ENCODE data around the gene SLC39A11. TPM values are rescaled to one million over a fixed set of nuclear protein-coding genes. Genes with fewer than 3 reads are reported as not detected.
"Not testable (repeated sequence)": the region's sequence is repeated elsewhere in the genome, so short reads cannot be mapped to it uniquely, and the experiment has no call there.

The SLC39A11 gene
- total RNA-seq, 1 experiment from 2014 or later: 15.8 TPM

- no peak for DNase-seq (ENCODE audit: low read depth in 1 of 2, low spot score in 2 of 2)
- Histone ChIP-seq H3K9me3 (replicated peaks) (no peaks in the 10 kb centered on the region; the same call in 1 of the 2 replicates), H3K36me3 (no peaks in the 10 kb centered on the region), H3K4me1 (replicated peaks) (no peaks in the 10 kb centered on the region), H3K27ac (no peak overlapping the region), H3K4me3 (no peak overlapping the region), H3K27me3 (replicated peaks) (no peaks in the 10 kb centered on the region; the same call in 1 of the 2 replicates)
Observed at GRCh38 chr17:73099511-73099910, 7.0 kb upstream of the SLC39A11 start.

GRCh38 chr17:73098919-73099318 is 6.4 kb upstream of the SLC39A11 start:
- Histone ChIP-seq H3K36me3 (no peaks in the 10 kb centered on the region), H3K4me3 (no peak overlapping the region), H3K4me1 (replicated peaks) (no peaks in the 10 kb centered on the region)

GRCh38 chr17:73097973-73098765 is 5.7 kb upstream of the SLC39A11 start:
- not testable (repeated sequence) for DNase-seq (ENCODE audit: low read depth in 1 of 2, low spot score in 2 of 2); H3K27ac ChIP-seq; H3K4me1 ChIP-seq (replicated peaks); H3K4me3 ChIP-seq; H3K36me3 ChIP-seq; H3K9me3 ChIP-seq (replicated peaks); H3K27me3 ChIP-seq (replicated peaks)

More at GRCh38 chr17:73098919-73099318, 6.4 kb upstream of the SLC39A11 start:
- Histone ChIP-seq H3K27ac (no peak overlapping the region), H3K9me3 (replicated peaks) (no peaks in the 10 kb centered on the region; the same call in 1 of the 2 replicates), H3K27me3 (replicated peaks) (no peaks in the 10 kb centered on the region; the same call in 1 of the 2 replicates)
- DNase-seq (ENCODE audit: low read depth in 1 of 2, low spot score in 2 of 2): no peak

GRCh38 chr17:73096866-73097265 is 4.4 kb upstream of the SLC39A11 start:
- no peaks in the 10 kb centered on the region; the same call in 1 of the 2 replicates for H3K27me3 ChIP-seq (replicated peaks)
- DNase-seq (ENCODE audit: low read depth in 1 of 2, low spot score in 2 of 2): no peak
- peaks cover 2% of the 10 kb centered on the region for H3K4me1 ChIP-seq (replicated peaks)
- H3K36me3 ChIP-seq: no peaks in the 10 kb centered on the region
- H3K9me3 ChIP-seq (replicated peaks): no peaks in the 10 kb centered on the region
- H3K4me3 ChIP-seq: no peak overlapping the region
- H3K27ac ChIP-seq: no peak overlapping the region

DNA sequence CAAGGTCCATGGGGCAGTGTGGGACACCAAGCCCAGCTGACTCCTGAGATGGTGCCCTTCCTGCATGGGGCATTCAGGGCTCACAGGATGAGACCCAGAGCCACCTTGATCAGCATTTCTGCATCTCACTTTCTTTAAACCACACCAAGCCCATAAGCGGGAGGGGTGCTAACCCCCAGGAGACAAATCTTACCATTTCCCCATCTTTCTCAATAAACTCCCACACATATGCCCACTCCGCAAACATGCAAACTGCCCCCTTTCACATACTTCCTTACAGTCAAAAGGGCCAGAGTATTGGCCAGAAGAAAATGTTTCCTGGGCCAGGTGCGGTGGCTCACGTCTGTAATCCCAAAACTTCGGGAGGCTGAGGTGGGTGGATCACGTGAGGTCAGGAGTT is 3.7 kb upstream of the SLC39A11 start:
- H3K36me3 ChIP-seq: no peaks in the 10 kb centered on the region
- no peaks in the 10 kb centered on the region; the same call in 1 of the 2 replicates for H3K27me3 ChIP-seq (replicated peaks)
- H3K4me1 ChIP-seq (replicated peaks): peaks cover 7% of the 10 kb centered on the region
- no peak overlapping the region for H3K27ac ChIP-seq
- H3K4me3 ChIP-seq: no peak overlapping the region
- no peaks in the 10 kb centered on the region for H3K9me3 ChIP-seq (replicated peaks)
- DNase-seq (ENCODE audit: low read depth in 1 of 2, low spot score in 2 of 2): no peak

- no peak overlapping the region for H3K4me3 ChIP-seq
- H3K9me3 ChIP-seq (replicated peaks): no peaks in the 10 kb centered on the region
- DNase-seq (ENCODE audit: low read depth in 1 of 2, low spot score in 2 of 2): no peak
- peaks cover 7% of the 10 kb centered on the region for H3K4me1 ChIP-seq (replicated peaks)
- no peak overlapping the region for H3K27ac ChIP-seq
- H3K36me3 ChIP-seq: no peaks in the 10 kb centered on the region
- no peaks in the 10 kb centered on the region for H3K27me3 ChIP-seq (replicated peaks)
Observed at GRCh38 chr17:73093286-73093685, 798 bp upstream of the SLC39A11 start.

DNA sequence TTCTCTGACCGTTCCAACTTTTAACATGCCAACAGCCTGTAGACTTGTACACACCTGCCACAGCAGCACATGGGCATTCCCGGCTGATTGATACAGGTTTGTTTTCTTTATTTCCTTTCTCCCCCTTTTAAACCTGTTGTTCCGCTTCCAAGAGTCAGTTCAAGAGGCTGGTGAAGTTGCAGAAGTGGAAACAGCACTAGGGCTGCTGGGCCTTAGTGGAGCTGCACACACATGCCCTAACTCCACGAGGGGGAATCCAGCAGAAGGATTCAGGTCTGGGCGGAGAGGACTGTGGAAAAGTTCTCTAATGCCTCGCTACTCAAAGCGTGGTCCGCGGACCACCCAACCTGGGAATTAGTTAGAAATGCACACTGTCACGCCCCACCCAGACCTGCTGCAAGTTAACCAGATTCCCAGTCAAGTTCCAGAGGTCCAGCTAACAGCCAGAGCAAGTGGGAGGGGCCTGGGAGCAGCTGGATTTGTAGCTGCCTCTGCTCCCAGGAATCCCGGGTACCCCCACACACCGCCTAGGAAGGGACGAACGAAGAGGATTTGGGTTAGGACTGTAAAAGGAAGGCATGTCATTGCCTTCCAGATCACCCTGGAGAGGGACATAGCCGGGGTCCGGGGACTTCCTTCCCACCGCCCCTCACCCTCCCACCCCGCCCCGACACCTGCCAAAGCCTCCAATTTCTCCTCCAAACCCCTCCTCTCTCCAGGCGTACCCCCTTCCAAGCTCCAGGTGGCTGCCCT is 542 bp downstream of the SLC39A11 start:
- Histone ChIP-seq H3K9me3 (replicated peaks) (no peaks in the 10 kb centered on the region), H3K4me1 (replicated peaks) (peaks cover 7% of the 10 kb centered on the region), H3K4me3 (peak overlapping the region; percentile 42), H3K36me3 (no peaks in the 10 kb centered on the region), H3K27ac (no peak overlapping the region), H3K27me3 (replicated peaks) (no peaks in the 10 kb centered on the region)
- peak in 1 of 2 experiments; percentile 16 for DNase-seq (ENCODE audit: low read depth in 1 of 2, low spot score in 2 of 2)

DNA sequence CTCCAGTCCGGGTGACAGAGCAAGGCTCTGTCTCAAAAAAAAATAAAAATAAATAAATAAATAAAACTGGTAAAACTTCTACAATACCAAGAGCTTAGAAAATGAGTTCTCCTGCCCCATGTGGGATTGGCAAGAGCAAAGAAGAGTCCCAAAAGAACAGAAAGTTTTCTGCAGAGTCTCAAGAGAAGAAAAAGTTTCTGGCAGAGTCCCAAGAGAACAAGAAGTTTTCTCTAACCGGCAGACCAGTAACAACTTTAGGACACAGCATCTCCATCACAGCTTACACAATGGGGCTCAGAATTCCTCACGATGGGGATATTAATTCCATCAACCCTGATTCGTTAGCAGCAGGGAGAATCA is 1.1 kb downstream of the SLC39A11 start:
- no peak overlapping the region for H3K4me3 ChIP-seq
- no peak for DNase-seq (ENCODE audit: low read depth in 1 of 2, low spot score in 2 of 2)

DNA sequence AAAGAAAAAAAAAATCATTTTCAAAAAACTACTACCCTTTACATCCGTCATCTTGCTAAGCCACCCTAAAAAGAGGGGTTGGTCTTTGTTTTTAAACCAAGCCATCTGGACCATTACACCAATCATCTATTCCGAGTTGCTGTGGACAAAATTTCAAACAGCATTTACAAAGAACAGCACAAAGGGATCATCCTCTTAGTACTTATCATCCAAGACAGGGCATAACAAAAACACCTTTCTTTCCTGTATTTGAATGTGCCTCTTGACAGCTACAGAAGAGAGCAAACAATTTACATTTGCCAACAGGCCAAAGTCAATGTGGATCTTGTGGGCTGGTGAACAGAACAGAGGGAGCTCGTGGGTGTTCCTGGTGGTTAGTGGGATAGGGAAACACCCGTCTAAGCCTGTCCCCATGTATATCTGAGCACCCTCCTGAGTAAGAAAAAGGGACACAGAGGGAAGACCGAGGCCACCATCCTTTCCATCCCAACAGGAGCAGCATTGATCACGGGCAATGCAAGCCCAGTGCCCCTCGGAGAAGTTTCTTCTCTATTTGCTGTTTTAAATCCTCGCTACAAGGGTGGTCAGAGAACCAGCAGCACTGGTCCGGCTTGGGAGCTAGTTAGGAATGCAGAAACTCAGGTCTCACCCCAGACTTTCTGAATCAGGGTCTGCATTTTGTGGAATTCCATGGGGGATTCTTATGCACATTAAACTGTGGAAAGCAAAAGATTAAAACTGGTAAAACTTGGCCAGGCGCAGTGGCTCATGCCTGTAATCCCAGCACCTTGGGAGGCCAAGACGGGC is 1.9 kb downstream of the SLC39A11 start:
- H3K4me3 ChIP-seq: no peak overlapping the region
- no peaks in the 10 kb centered on the region for H3K9me3 ChIP-seq (replicated peaks)
- no peak for DNase-seq (ENCODE audit: low read depth in 1 of 2, low spot score in 2 of 2)
- H3K4me1 ChIP-seq (replicated peaks): peaks cover 7% of the 10 kb centered on the region
- no peaks in the 10 kb centered on the region for H3K27me3 ChIP-seq (replicated peaks)
- no peak overlapping the region for H3K27ac ChIP-seq
- no peaks in the 10 kb centered on the region for H3K36me3 ChIP-seq

More for the DNA sequence above, 1.1 kb downstream of the SLC39A11 start:
- Histone ChIP-seq H3K27me3 (replicated peaks) (no peaks in the 10 kb centered on the region), H3K4me1 (replicated peaks) (peaks cover 7% of the 10 kb centered on the region), H3K36me3 (no peaks in the 10 kb centered on the region), H3K9me3 (replicated peaks) (no peaks in the 10 kb centered on the region), H3K27ac (no peak overlapping the region)

GRCh38 chr17:73089322-73090317 is 2.9 kb downstream of the SLC39A11 start:
- no peak overlapping the region for H3K4me3 ChIP-seq
- H3K27me3 ChIP-seq (replicated peaks): no peaks in the 10 kb centered on the region
- no peak overlapping the region for H3K27ac ChIP-seq
- H3K9me3 ChIP-seq (replicated peaks): no peaks in the 10 kb centered on the region
- H3K36me3 ChIP-seq: no peaks in the 10 kb centered on the region
- H3K4me1 ChIP-seq (replicated peaks): peaks cover 7% of the 10 kb centered on the region
- DNase-seq (ENCODE audit: low read depth in 1 of 2, low spot score in 2 of 2): no peak

GRCh38 chr17:73088561-73088960 is 3.9 kb downstream of the SLC39A11 start:
- DNase-seq (ENCODE audit: low read depth in 1 of 2, low spot score in 2 of 2): no peak
- H3K9me3 ChIP-seq (replicated peaks): no peaks in the 10 kb centered on the region
- H3K4me3 ChIP-seq: no peak overlapping the region
- H3K36me3 ChIP-seq: peaks cover 6% of the 10 kb centered on the region; the same call in 1 of the 2 replicates
- no peak overlapping the region for H3K27ac ChIP-seq
- H3K4me1 ChIP-seq (replicated peaks): peaks cover 7% of the 10 kb centered on the region
- H3K27me3 ChIP-seq (replicated peaks): no peaks in the 10 kb centered on the region

DNA sequence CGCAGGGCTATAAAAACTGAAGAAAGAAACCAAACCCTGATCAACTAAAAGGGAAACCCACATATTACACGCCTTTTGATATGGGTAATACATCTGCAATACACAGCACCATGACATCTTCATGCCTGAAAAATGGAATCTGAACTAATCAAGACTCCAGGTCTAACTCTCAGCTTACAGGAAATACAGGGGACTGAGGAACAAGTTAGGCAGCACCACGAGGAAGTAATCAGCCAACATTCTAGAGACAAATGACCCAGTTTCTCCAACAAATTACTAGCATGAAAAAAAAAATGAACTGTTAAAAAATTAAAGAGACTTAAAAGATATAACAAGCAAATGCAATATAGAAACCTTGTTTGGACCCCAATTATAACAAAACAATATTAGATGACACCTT is 9.1 kb downstream of the SLC39A11 start:
- no peak overlapping the region for H3K4me3 ChIP-seq
- H3K4me1 ChIP-seq (replicated peaks): no peaks in the 10 kb centered on the region
- peaks cover 9% of the 10 kb centered on the region for H3K36me3 ChIP-seq
- 0 out of 2 replicates have a peak, but pooled peaks cover 2% of the 10 kb centered on the region for H3K9me3 ChIP-seq (replicated peaks)
- H3K27ac ChIP-seq: no peak overlapping the region
- no peaks in the 10 kb centered on the region for H3K27me3 ChIP-seq (replicated peaks)
- no peak for DNase-seq (ENCODE audit: low read depth in 1 of 2, low spot score in 2 of 2)
